Neural cell (in vitro differentiated cells): ENCODE measurements around the gene CKLF.

Source experiments
- CTCF ChIP-seq: fragments of 450-650 bp; IDR thresholded peaks from 2 replicates; pipeline ENCODE4 v1.5.1; 2014; ENCODE audit warnings: antibody characterized with exemption, mild to moderate bottlenecking, moderate library complexity; ENCODE audit not compliant: poor library complexity, severe bottlenecking
- EZH2 ChIP-seq: fragments of 200-600, 300-800 bp; shearing (Covaris generic), sonication (generic); IDR thresholded peaks from 2 replicates; pipeline ENCODE4 v1.6.1; 2014; ENCODE audit warnings: antibody characterized with exemption, low read length, borderline replicate concordance, mild to moderate bottlenecking; ENCODE audit not compliant: insufficient read depth, poor library complexity, severe bottlenecking
- MXI1 ChIP-seq: fragments of 450-650 bp; conservative IDR thresholded peaks from 2 replicates; pipeline ENCODE4 v1.6.1; 2014; ENCODE audit warnings: antibody characterized with exemption, mild to moderate bottlenecking; ENCODE audit not compliant: poor library complexity, severe bottlenecking
- POLR2AphosphoS5 ChIP-seq: IDR thresholded peaks from 2 replicates; pipeline ENCODE4 v1.6.1; 2012
- RAD21 ChIP-seq: fragments of 450-650 bp; conservative IDR thresholded peaks from 2 replicates; pipeline ENCODE4 v1.6.1; 2014; ENCODE audit warnings: antibody characterized with exemption, mild to moderate bottlenecking, moderate library complexity
- REST ChIP-seq: IDR thresholded peaks from 2 replicates; pipeline ENCODE4 v1.6.1; 2012; ENCODE audit warnings: borderline replicate concordance
- SMC3 ChIP-seq: fragments of 450-650 bp; conservative IDR thresholded peaks from 2 replicates; pipeline ENCODE4 v1.6.1; 2014; ENCODE audit warnings: antibody characterized with exemption, mild to moderate bottlenecking, moderate library complexity; ENCODE audit not compliant: poor library complexity
- TAF1 ChIP-seq: IDR thresholded peaks from 2 replicates; pipeline ENCODE4 v1.6.1; 2012; ENCODE audit warnings: low read depth

- TF ChIP-seq REST, result no peak
- TF ChIP-seq CTCF, result no peak
- no peak for TF ChIP-seq SMC3
- TF ChIP-seq EZH2, result no peak
- no peak for TF ChIP-seq TAF1
- no peak for TF ChIP-seq POLR2AphosphoS5
- TF ChIP-seq RAD21, result no peak
- no peak for TF ChIP-seq MXI1
These were observed 17.5 kb downstream of the CKLF start for GRCh38 chr16:66569827-66570405.
